ENCODE data around the gene FHDC1.

Gene FHDC1

GRCh38 chr4:152937336-152938236 lies 1.5 kb downstream of the FHDC1 start:
- H2AFZ ChIP-seq (ENCODE audit: low read length): no peak overlapping the region
- H3K9me2 ChIP-seq (ENCODE audit: low read depth, low read length): no peaks in the 10 kb centered on the region
- no peaks in the 10 kb centered on the region for H3K79me2 ChIP-seq (ENCODE audit: insufficient read depth, low read length)
- H3K9me3 ChIP-seq (ENCODE audit: low read length): no peaks in the 10 kb centered on the region
- H3K36me3 ChIP-seq (ENCODE audit: insufficient read depth, low read length): no peaks in the 10 kb centered on the region
- peak overlapping the region; percentile 35 for H3K4me3 ChIP-seq (ENCODE audit: low read depth, low read length, poor library complexity, severe bottlenecking)
- peak overlapping the region; percentile 58 for H3K4me2 ChIP-seq (ENCODE audit: low read length)
- no peak overlapping the region for H3K27ac ChIP-seq (ENCODE audit: low read depth, low read length, poor library complexity, severe bottlenecking)
- no peaks in the 10 kb centered on the region for H3F3A ChIP-seq (ENCODE audit: insufficient read depth, low read length)
- H3K27me3 ChIP-seq (ENCODE audit: insufficient read depth, low read length): no peaks in the 10 kb centered on the region; the same call in 1 of the 2 replicates
- no peaks in the 10 kb centered on the region for H4K20me1 ChIP-seq (ENCODE audit: insufficient read depth, low read length)
- TF ChIP-seq, protein P1, sequence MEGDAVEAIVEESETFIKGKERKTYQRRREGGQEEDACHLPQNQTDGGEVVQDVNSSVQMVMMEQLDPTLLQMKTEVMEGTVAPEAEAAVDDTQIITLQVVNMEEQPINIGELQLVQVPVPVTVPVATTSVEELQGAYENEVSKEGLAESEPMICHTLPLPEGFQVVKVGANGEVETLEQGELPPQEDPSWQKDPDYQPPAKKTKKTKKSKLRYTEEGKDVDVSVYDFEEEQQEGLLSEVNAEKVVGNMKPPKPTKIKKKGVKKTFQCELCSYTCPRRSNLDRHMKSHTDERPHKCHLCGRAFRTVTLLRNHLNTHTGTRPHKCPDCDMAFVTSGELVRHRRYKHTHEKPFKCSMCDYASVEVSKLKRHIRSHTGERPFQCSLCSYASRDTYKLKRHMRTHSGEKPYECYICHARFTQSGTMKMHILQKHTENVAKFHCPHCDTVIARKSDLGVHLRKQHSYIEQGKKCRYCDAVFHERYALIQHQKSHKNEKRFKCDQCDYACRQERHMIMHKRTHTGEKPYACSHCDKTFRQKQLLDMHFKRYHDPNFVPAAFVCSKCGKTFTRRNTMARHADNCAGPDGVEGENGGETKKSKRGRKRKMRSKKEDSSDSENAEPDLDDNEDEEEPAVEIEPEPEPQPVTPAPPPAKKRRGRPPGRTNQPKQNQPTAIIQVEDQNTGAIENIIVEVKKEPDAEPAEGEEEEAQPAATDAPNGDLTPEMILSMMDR (IDR thresholded peaks at IDR 0.05; ENCODE audit: low read length): no peak
- no peak for TF ChIP-seq EZH2 (IDR thresholded peaks at IDR 0.05; ENCODE audit: borderline replicate concordance, low read length)
- no peaks in the 10 kb centered on the region for H3K4me1 ChIP-seq (ENCODE audit: insufficient read depth, low read length, severe bottlenecking)
- no peak overlapping the region for H3K9ac ChIP-seq (ENCODE audit: low read length)

- no peak overlapping the region for H3K4me3 ChIP-seq (ENCODE audit: low read depth, low read length, poor library complexity, severe bottlenecking)
- no peaks in the 10 kb centered on the region for H3K79me2 ChIP-seq (ENCODE audit: insufficient read depth, low read length)
- H3K36me3 ChIP-seq (ENCODE audit: insufficient read depth, low read length): no peaks in the 10 kb centered on the region
- H3K9ac ChIP-seq (ENCODE audit: low read length): no peak overlapping the region
- H3K4me1 ChIP-seq (ENCODE audit: insufficient read depth, low read length, severe bottlenecking): no peaks in the 10 kb centered on the region
- H4K20me1 ChIP-seq (ENCODE audit: insufficient read depth, low read length): no peaks in the 10 kb centered on the region
- H3K4me2 ChIP-seq (ENCODE audit: low read length): no peak overlapping the region
- H2AFZ ChIP-seq (ENCODE audit: low read length): no peak overlapping the region
- H3F3A ChIP-seq (ENCODE audit: insufficient read depth, low read length): no peaks in the 10 kb centered on the region
- no peaks in the 10 kb centered on the region for H3K9me2 ChIP-seq (ENCODE audit: low read depth, low read length)
- no peak overlapping the region for H3K27ac ChIP-seq (ENCODE audit: low read depth, low read length, poor library complexity, severe bottlenecking)
- TF ChIP-seq, protein P1 (IDR thresholded peaks at IDR 0.05; ENCODE audit: low read length): no peak
- TF ChIP-seq EZH2 (IDR thresholded peaks at IDR 0.05; ENCODE audit: borderline replicate concordance, low read length): no peak
- H3K9me3 ChIP-seq (ENCODE audit: low read length): no peaks in the 10 kb centered on the region
- no peaks in the 10 kb centered on the region; the same call in 1 of the 2 replicates for H3K27me3 ChIP-seq (ENCODE audit: insufficient read depth, low read length)
Observed at GRCh38 chr4:152938237-152938947, 2.3 kb downstream of the FHDC1 start.

GRCh38 chr4:152939621-152940020 lies 3.5 kb downstream of the FHDC1 start:
- no peak overlapping the region for H3K4me3 ChIP-seq (ENCODE audit: low read depth, low read length, poor library complexity, severe bottlenecking)
- H3K27me3 ChIP-seq (ENCODE audit: insufficient read depth, low read length): no peaks in the 10 kb centered on the region; the same call in 1 of the 2 replicates
- H2AFZ ChIP-seq (ENCODE audit: low read length): no peak overlapping the region
- H4K20me1 ChIP-seq (ENCODE audit: insufficient read depth, low read length): no peaks in the 10 kb centered on the region
- H3K79me2 ChIP-seq (ENCODE audit: insufficient read depth, low read length): no peaks in the 10 kb centered on the region
- H3K9me3 ChIP-seq (ENCODE audit: low read length): no peaks in the 10 kb centered on the region
- H3K9ac ChIP-seq (ENCODE audit: low read length): no peak overlapping the region
- no peak overlapping the region for H3K4me2 ChIP-seq (ENCODE audit: low read length)
- no peak overlapping the region for H3K27ac ChIP-seq (ENCODE audit: low read depth, low read length, poor library complexity, severe bottlenecking)
- no peak for TF ChIP-seq EZH2 (IDR thresholded peaks at IDR 0.05; ENCODE audit: borderline replicate concordance, low read length)
- TF ChIP-seq, protein P1 (IDR thresholded peaks at IDR 0.05; ENCODE audit: low read length): no peak
- no peaks in the 10 kb centered on the region for H3K9me2 ChIP-seq (ENCODE audit: low read depth, low read length)
- H3F3A ChIP-seq (ENCODE audit: insufficient read depth, low read length): no peaks in the 10 kb centered on the region
- no peaks in the 10 kb centered on the region for H3K36me3 ChIP-seq (ENCODE audit: insufficient read depth, low read length)
- H3K4me1 ChIP-seq (ENCODE audit: insufficient read depth, low read length, severe bottlenecking): no peaks in the 10 kb centered on the region

Data from OCI-LY1 (cell line).